Measurements from ENCODE around the gene NT5DC2.

The NT5DC2 gene

DNA sequence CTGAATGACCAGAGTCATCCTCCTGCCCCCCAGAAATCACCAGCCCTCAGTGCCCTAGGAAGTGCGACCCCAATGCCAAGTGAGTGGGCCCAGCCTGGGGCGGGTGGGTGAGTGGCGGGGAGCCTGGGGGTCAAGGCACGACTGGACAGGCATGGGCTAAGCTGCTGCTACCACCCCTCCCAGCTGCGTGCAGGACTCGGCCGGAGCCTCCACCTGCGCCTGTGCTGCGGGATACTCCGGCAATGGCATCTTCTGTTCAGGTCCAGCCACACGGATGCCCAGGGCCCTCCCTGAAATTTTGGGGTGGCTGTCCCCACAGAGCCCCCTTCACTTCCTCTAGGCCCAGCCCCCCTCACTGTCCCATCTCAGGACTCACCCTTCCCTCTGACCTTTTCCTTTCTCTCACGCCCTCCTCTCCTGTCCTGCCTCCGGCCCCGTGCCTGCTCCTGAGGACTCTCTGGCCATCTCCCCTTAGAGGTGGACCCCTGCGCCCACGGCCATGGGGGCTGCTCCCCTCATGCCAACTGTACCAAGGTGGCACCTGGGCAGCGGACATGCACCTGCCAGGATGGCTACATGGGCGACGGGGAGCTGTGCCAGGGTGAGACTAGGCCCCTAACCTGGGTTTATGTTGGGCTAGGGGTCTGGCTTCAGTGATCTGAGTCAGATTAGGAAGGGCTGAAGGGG is 17.0 kb downstream of the NT5DC2 start:
- Mint-ChIP-seq H3K4me1 (ENCODE audit: low read depth) (peaks cover 34% of the 10 kb centered on the region), H3K36me3 (ENCODE audit: low read depth) (peaks cover 100% of the 10 kb centered on the region)

DNA sequence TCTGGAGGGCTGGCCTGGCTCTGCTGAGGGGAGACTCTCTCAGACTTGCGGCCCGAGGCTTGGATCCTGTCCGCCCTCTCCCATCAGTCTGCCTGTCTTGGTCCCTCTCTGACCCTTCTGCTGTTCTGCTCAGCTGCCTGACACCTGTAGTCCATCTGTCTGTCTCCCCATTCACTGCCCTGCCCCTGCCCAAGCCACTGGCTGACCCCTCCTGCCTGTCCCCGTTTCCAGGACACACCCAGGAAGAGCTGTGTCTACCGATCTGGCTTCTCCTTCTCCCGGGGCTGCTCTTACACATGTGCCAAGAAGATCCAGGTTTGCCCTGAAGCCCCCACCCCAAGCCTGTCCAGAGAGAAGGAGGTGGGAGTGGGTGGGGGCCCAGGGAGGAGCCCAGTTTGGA is 18.5 kb downstream of the NT5DC2 start:
- H3K4me1 Mint-ChIP-seq (ENCODE audit: low read depth): peaks cover 36% of the 10 kb centered on the region
- intact Hi-C loops (cut with micrococcal nuclease): no loop called here
- H3K27ac Mint-ChIP-seq: peak overlapping the region; percentile 44
- H3K4me3 Mint-ChIP-seq: no peak overlapping the region
- H3K27me3 Mint-ChIP-seq: no peaks in the 10 kb centered on the region
- no peaks in the 10 kb centered on the region for H3K9me3 Mint-ChIP-seq
- peaks cover 100% of the 10 kb centered on the region for H3K36me3 Mint-ChIP-seq (ENCODE audit: low read depth)

More for the DNA sequence above, 17.0 kb downstream of the NT5DC2 start:
- no peaks in the 10 kb centered on the region for H3K27me3 Mint-ChIP-seq
- H3K27ac Mint-ChIP-seq: no peak overlapping the region
- intact Hi-C loops (cut with micrococcal nuclease): no loop called here
- no peaks in the 10 kb centered on the region for H3K9me3 Mint-ChIP-seq
- no peak overlapping the region for H3K4me3 Mint-ChIP-seq

DNA sequence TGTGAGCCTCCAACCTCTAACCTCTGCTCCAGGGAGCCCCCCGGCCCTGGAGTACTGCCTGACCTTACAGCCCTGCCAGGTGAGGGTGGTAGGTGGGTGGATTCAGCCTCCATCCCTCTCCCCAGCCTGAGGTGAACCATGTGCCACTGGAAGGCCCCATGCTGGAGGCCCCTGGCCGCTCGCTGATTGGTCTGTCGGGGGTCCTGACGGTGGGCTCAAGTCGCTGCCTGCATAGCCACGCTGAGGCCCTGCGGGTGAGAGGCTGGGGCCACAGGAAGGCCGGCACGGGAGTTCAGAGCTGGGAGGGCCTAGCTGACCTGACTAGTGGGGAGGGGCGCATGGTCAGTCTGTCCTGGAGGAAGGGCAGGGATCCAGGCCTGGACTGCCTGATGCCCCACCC is 19.1 kb downstream of the NT5DC2 start:
- H3K27me3 Mint-ChIP-seq: no peaks in the 10 kb centered on the region
- H3K36me3 Mint-ChIP-seq (ENCODE audit: low read depth): peaks cover 100% of the 10 kb centered on the region
- no peaks in the 10 kb centered on the region for H3K9me3 Mint-ChIP-seq
- no peak overlapping the region for H3K27ac Mint-ChIP-seq
- intact Hi-C loops (cut with micrococcal nuclease): no loop called here
- no peak overlapping the region for H3K4me3 Mint-ChIP-seq
- H3K4me1 Mint-ChIP-seq (ENCODE audit: low read depth): peaks cover 42% of the 10 kb centered on the region

GRCh38 chr3:52513281-52513680 is 20.4 kb downstream of the NT5DC2 start:
- intact Hi-C loops (cut with micrococcal nuclease): no loop called here
- Mint-ChIP-seq H3K4me3 (no peak overlapping the region), H3K27me3 (no peaks in the 10 kb centered on the region)

GRCh38 chr3:52512727-52513126 is 20.9 kb downstream of the NT5DC2 start:
- intact Hi-C loops (cut with micrococcal nuclease): no loop called here
- Mint-ChIP-seq H3K36me3 (ENCODE audit: low read depth) (peaks cover 100% of the 10 kb centered on the region), H3K27me3 (no peaks in the 10 kb centered on the region), H3K4me1 (ENCODE audit: low read depth) (peaks cover 44% of the 10 kb centered on the region), H3K27ac (no peak overlapping the region), H3K4me3 (no peak overlapping the region), H3K9me3 (no peaks in the 10 kb centered on the region)

More at GRCh38 chr3:52513281-52513680, 20.4 kb downstream of the NT5DC2 start:
- H3K36me3 Mint-ChIP-seq (ENCODE audit: low read depth): peaks cover 100% of the 10 kb centered on the region
- H3K27ac Mint-ChIP-seq: no peak overlapping the region
- H3K4me1 Mint-ChIP-seq (ENCODE audit: low read depth): peaks cover 45% of the 10 kb centered on the region
- no peaks in the 10 kb centered on the region for H3K9me3 Mint-ChIP-seq

GRCh38 chr3:52512105-52512504 is 21.6 kb downstream of the NT5DC2 start:
- Mint-ChIP-seq H3K36me3 (ENCODE audit: low read depth) (peaks cover 100% of the 10 kb centered on the region), H3K4me3 (no peak overlapping the region), H3K27me3 (no peaks in the 10 kb centered on the region), H3K4me1 (ENCODE audit: low read depth) (peaks cover 48% of the 10 kb centered on the region), H3K27ac (no peak overlapping the region), H3K9me3 (no peaks in the 10 kb centered on the region)
- intact Hi-C loops (cut with micrococcal nuclease): no loop called here

DNA sequence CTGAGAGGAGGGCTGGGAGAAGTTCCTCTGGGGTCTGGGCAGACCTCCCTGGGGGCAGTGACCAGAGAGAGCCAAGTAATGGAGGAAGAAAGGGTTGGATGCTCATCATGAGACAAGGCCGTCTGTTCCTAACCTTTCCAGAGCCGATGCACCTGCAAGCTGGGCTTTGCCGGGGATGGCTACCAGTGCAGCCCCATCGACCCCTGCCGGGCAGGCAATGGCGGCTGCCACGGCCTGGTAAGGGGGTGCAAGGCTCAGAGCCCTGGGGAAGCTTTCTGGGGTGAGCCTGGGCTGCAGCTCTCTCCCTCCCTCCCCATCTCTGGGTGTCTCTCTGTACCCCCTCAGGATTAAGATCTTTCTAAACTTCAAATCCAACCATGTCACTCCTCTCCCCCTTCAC is 22.1 kb downstream of the NT5DC2 start:
- peaks cover 100% of the 10 kb centered on the region for H3K36me3 Mint-ChIP-seq (ENCODE audit: low read depth)
- peaks cover 48% of the 10 kb centered on the region for H3K4me1 Mint-ChIP-seq (ENCODE audit: low read depth)
- no peaks in the 10 kb centered on the region for H3K9me3 Mint-ChIP-seq
- intact Hi-C loops (cut with micrococcal nuclease): no loop called here
- no peaks in the 10 kb centered on the region for H3K27me3 Mint-ChIP-seq
- H3K27ac Mint-ChIP-seq: no peak overlapping the region
- H3K4me3 Mint-ChIP-seq: no peak overlapping the region

DNA sequence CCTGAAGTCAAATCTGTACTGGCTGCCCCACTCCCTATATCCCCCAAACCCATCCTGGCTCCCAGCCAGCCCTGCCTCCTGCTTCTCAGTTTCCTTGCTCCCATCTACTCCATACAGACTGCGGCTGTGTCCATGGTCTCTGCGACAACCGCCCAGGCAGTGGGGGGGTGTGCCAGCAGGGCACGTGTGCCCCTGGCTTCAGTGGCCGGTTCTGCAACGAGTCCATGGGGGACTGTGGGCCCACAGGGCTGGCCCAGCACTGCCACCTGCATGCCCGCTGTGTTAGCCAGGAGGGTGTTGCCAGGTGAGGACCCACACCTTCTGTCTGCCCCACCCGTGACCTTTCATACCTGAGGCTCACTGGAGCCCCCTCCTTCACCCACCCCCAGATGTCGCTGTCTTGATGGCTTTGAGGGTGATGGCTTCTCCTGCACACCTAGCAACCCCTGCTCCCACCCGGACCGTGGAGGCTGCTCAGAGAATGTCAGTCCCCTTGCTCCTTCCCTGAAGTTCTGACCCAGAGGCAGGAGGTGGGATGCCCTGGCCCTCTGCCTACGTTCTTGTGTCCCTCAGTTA is 23.8 kb downstream of the NT5DC2 start:
- H3K4me1 Mint-ChIP-seq (ENCODE audit: low read depth): peaks cover 46% of the 10 kb centered on the region
- H3K27ac Mint-ChIP-seq: no peak overlapping the region
- no peaks in the 10 kb centered on the region for H3K9me3 Mint-ChIP-seq
- H3K4me3 Mint-ChIP-seq: no peak overlapping the region
- H3K27me3 Mint-ChIP-seq: no peaks in the 10 kb centered on the region
- intact Hi-C loops (cut with micrococcal nuclease): no loop called here
- H3K36me3 Mint-ChIP-seq (ENCODE audit: low read depth): peaks cover 100% of the 10 kb centered on the region

DNA sequence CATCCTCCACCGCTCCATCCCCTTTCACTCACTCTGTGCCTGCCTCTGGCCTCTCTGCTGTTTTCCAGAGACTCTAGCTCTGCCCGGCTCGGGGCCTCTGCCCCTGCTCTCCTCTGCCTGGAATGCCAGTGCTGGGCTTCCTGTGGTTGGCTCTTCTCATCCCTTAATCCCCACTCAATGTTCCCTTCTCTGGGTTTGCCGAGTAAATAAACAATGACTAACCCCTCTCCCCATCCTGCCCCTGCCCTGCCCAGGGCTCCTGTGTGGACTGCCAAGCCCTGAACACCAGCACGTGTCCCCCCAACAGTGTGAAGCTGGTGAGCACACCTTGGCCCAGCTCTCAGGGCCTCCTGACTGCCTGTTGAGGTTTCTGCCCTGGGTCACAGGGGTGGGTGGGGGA is 26.3 kb downstream of the NT5DC2 start:
- Mint-ChIP-seq H3K27me3 (no peaks in the 10 kb centered on the region), H3K9me3 (no peaks in the 10 kb centered on the region), H3K4me1 (ENCODE audit: low read depth) (peaks cover 46% of the 10 kb centered on the region), H3K4me3 (no peak overlapping the region), H3K36me3 (ENCODE audit: low read depth) (peaks cover 100% of the 10 kb centered on the region), H3K27ac (no peak overlapping the region)
- intact Hi-C loops (cut with micrococcal nuclease): no loop called here

- Mint-ChIP-seq H3K4me1 (ENCODE audit: low read depth) (peaks cover 44% of the 10 kb centered on the region), H3K27me3 (no peaks in the 10 kb centered on the region), H3K9me3 (no peaks in the 10 kb centered on the region), H3K27ac (peak overlapping the region; percentile 3), H3K4me3 (no peak overlapping the region), H3K36me3 (ENCODE audit: low read depth) (peaks cover 100% of the 10 kb centered on the region)
- intact Hi-C loops (cut with micrococcal nuclease): no loop called here
Observed at GRCh38 chr3:52506266-52506966, 27.2 kb downstream of the NT5DC2 start.

DNA sequence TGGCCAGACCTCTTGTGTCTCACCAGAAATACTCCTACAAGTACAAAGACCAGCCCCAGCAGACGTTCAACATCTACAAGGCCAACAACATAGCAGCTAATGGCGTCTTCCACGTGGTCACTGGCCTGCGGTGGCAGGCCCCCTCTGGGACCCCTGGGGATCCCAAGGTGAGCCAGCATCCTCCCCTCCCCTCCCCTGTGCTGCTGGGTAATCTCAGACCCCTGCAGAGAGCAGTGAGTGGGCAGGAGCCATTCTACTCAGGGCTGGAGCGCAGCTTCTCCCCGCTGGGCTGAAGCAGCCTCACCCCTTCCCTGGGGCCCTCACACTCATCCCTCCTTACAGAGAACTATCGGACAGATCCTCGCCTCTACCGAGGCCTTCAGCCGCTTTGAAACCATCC is 28.7 kb downstream of the NT5DC2 start:
- Mint-ChIP-seq H3K27ac (no peak overlapping the region), H3K27me3 (no peaks in the 10 kb centered on the region), H3K4me1 (ENCODE audit: low read depth) (peaks cover 54% of the 10 kb centered on the region), H3K9me3 (no peaks in the 10 kb centered on the region), H3K4me3 (no peak overlapping the region), H3K36me3 (ENCODE audit: low read depth) (peaks cover 100% of the 10 kb centered on the region)
- intact Hi-C loops (cut with micrococcal nuclease): no loop called here

- H3K4me1 Mint-ChIP-seq (ENCODE audit: low read depth): peaks cover 52% of the 10 kb centered on the region
- no peak overlapping the region for H3K4me3 Mint-ChIP-seq
- H3K36me3 Mint-ChIP-seq (ENCODE audit: low read depth): peaks cover 100% of the 10 kb centered on the region
- H3K27me3 Mint-ChIP-seq: no peaks in the 10 kb centered on the region
- intact Hi-C loops (cut with micrococcal nuclease): no loop called here
- no peaks in the 10 kb centered on the region for H3K9me3 Mint-ChIP-seq
- H3K27ac Mint-ChIP-seq: no peak overlapping the region
Observed at GRCh38 chr3:52503788-52504424, 29.8 kb downstream of the NT5DC2 start.

DNA sequence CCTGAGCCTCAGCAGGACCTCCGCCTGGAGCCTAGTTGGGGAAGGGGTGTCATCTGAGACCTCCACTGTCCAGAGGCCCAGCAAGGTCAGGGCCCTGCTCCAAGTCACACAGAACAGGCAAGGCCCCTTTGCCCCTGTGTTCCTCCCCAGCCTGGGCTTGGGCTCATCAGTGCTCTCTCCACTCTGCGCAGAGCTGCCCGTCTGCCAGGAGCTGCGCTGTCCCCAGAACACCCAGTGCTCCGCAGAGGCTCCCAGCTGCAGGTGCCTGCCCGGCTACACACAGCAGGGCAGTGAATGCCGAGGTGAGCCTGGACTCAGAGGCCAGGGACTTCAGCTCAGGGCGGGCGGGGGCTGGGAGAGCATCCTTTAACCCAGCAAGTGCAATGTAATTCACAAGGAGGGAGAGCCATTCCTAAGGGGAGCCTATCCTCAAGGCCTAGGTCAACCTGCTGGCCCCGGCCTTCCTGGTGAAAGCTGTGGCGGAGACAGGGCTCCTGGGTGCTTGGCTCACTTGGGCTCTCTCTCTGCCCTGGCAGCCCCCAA is 30.8 kb downstream of the NT5DC2 start:
- intact Hi-C loops (cut with micrococcal nuclease): no loop called here
- peaks cover 98% of the 10 kb centered on the region for H3K36me3 Mint-ChIP-seq (ENCODE audit: low read depth)
- H3K4me1 Mint-ChIP-seq (ENCODE audit: low read depth): peaks cover 62% of the 10 kb centered on the region
- no peaks in the 10 kb centered on the region for H3K9me3 Mint-ChIP-seq
- H3K4me3 Mint-ChIP-seq: no peak overlapping the region
- H3K27me3 Mint-ChIP-seq: no peaks in the 10 kb centered on the region
- H3K27ac Mint-ChIP-seq: no peak overlapping the region

DNA sequence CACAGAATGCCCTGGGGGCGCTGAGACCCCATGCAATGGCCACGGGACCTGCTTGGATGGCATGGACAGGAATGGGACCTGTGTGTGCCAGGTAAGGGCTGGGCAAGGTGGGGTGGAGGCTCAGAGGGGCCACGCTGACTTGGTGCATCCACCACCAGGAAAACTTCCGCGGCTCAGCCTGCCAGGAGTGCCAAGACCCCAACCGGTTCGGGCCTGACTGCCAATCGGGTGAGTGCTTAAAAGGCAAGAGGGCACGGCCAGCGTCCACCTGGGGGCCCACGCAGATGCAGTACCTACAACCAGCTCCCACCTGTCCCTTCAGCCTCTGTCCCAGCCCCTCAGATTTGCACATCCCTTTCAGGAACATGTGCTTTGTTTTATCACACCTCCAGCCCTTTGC is 31.7 kb downstream of the NT5DC2 start:
- H3K36me3 Mint-ChIP-seq (ENCODE audit: low read depth): peaks cover 98% of the 10 kb centered on the region
- H3K4me3 Mint-ChIP-seq: no peak overlapping the region
- H3K27me3 Mint-ChIP-seq: no peaks in the 10 kb centered on the region
- intact Hi-C loops (cut with micrococcal nuclease): no loop called here
- peak overlapping the region; percentile 10 for H3K27ac Mint-ChIP-seq
- H3K9me3 Mint-ChIP-seq: no peaks in the 10 kb centered on the region
- peaks cover 65% of the 10 kb centered on the region for H3K4me1 Mint-ChIP-seq (ENCODE audit: low read depth)

All from dendritic cell treated with granulocyte-macrophage colony-stimulating factor and Interleukin-4, amounts not matched to agents 40 ng/mL and 50 ng/mL, for 4 days (primary cell).